A549 (cell line): ENCODE results near the gene MRPS31. TPM values are rescaled to one million over a fixed set of nuclear protein-coding genes. Genes with fewer than 3 reads are reported as not detected.

Experiments
- ATAC-seq, 2 experiments: fragments of 200-7000 bp in 1 of 2; fragments of >200 bp in 1 of 2; cut with Nextera tagmentation in 1 of 2; cut with Tn5 transposase in 1 of 2; 3 replicates each; pipeline versions ENCODE4 v1.8.0 to v1.9.1; 2018 to 2020; ENCODE audit warnings: mild to moderate bottlenecking in 1 of 2, moderate library complexity in 1 of 2
- CTCF ChIA-PET: fragments of 300-600 bp; sonication (Branson Sonifier 250); formaldehyde crosslinking; extraction: SDS; loops from one replicate; lab custom pipeline; 2021; ENCODE audit warnings: antibody characterized with exemption, inconsistent platforms; lab: Yijun Ruan, JAX
- POLR2A ChIA-PET: fragments of 350-600 bp; formaldehyde crosslinking; extraction: SDS; loops from one replicate; lab custom pipeline; 2021; ENCODE audit warnings: antibody characterized with exemption, inconsistent platforms; lab: Yijun Ruan, JAX
- DNase-seq, 2 experiments: peaks; one replicate each; pipeline versions ENCODE4 v3.0.0 to v3.0.0-alpha.2; 2011 to 2016; ENCODE audit warnings: low read depth in 1 of 2, low spot score in 1 of 2
- FAIRE-seq: peaks from 2 replicates; lab custom pipeline; 2011; peaks lifted over from hg19 to GRCh38; lab: Jason Lieb, UNC
- H3K27ac ChIP-seq, 2 experiments: fragments of >200 bp; sonication (Bioruptor Twin); formaldehyde crosslinking; 3 replicates each; pipeline ENCODE4 v1.5.1; 2016 to 2017
- H3K4me1 ChIP-seq: fragments of >200 bp; sonication (Bioruptor Twin); formaldehyde crosslinking; 3 replicates; pipeline ENCODE4 v1.6.1; 2016
- H3K4me2 ChIP-seq: fragments of >200 bp; sonication (Bioruptor Twin); formaldehyde crosslinking; 3 replicates; pipeline ENCODE4 v1.6.1; 2016
- H3K4me3 ChIP-seq: fragments of >200 bp; sonication (Bioruptor Twin); formaldehyde crosslinking; 3 replicates; pipeline ENCODE4 v1.5.1; 2016
- H3K9me3 ChIP-seq: fragments of >200 bp; sonication (Bioruptor Twin); formaldehyde crosslinking; 3 replicates; pipeline ENCODE4 v1.6.1; 2016
- CBX8 ChIP-seq: fragments of 200-600 bp; sonication (generic); IDR thresholded peaks from 2 replicates; pipeline ENCODE4 v1.6.1; 2016
- EP300 ChIP-seq, 2 experiments: fragments of >200 bp; sonication (Bioruptor Twin); formaldehyde crosslinking; IDR thresholded peaks; 2 replicates in 1 of 2; 3 replicates in 1 of 2; pipeline ENCODE4 v1.6.1; 2016 to 2017
- FOSB ChIP-seq: fragments of 250-450 bp; sonication (Bioruptor Pico); IDR thresholded peaks from 2 replicates; pipeline ENCODE4 v1.5.0; 2020; ENCODE audit warnings: mild to moderate bottlenecking, moderate library complexity
- FOSL2 ChIP-seq, 2 experiments: fragments of 450-650 bp in 1 of 2; fragments of >200 bp in 1 of 2; sonication (Bioruptor Twin) in 1 of 2; formaldehyde crosslinking; IDR thresholded peaks; 2 replicates each; pipeline versions ENCODE4 v1.5.0 to v1.6.1; 2016 to 2020; ENCODE audit warnings: mild to moderate bottlenecking in 1 of 2, moderate library complexity in 1 of 2
- GATA3 ChIP-seq: IDR thresholded peaks from 2 replicates; pipeline ENCODE4 v1.6.1; 2012; ENCODE audit warnings: borderline replicate concordance
- HES2 ChIP-seq: fragments of >200 bp; sonication (Bioruptor Twin); formaldehyde crosslinking; IDR thresholded peaks from 2 replicates; pipeline ENCODE4 v1.6.1; 2016
- KDM5A ChIP-seq: fragments of 200-600 bp; sonication (generic); IDR thresholded peaks from 2 replicates; pipeline ENCODE4 v1.6.1; 2016; ENCODE audit warnings: antibody characterized with exemption, mild to moderate bottlenecking
- MAFK ChIP-seq: fragments of 450-650 bp; IDR thresholded peaks from 2 replicates; pipeline ENCODE4 v1.6.1; 2014; ENCODE audit not compliant: partially characterized antibody
- NPAS2 ChIP-seq: fragments of 250-450 bp; sonication (Bioruptor Pico); IDR thresholded peaks from 2 replicates; pipeline ENCODE4 v1.8.0; 2022; ENCODE audit warnings: mild to moderate bottlenecking, moderate library complexity, borderline replicate concordance
- PBX3 ChIP-seq: IDR thresholded peaks from 2 replicates; pipeline ENCODE4 v1.6.1; 2012
- PHF8 ChIP-seq: fragments of 200-600 bp; sonication (generic); IDR thresholded peaks from 2 replicates; pipeline ENCODE4 v1.6.1; 2016; ENCODE audit warnings: low read depth, mild to moderate bottlenecking, antibody characterized with exemption, moderate library complexity, borderline replicate concordance
- POLR2A ChIP-seq: IDR thresholded peaks from 2 replicates; pipeline ENCODE4 v1.6.1; 2012; ENCODE audit warnings: mild to moderate bottlenecking, low read length
- RARB ChIP-seq: fragments of 250-450 bp; sonication (Bioruptor Pico); IDR thresholded peaks from 2 replicates; pipeline ENCODE4 v1.8.0; 2021; ENCODE audit warnings: mild to moderate bottlenecking, moderate library complexity
- ZC3H11A ChIP-seq: fragments of 450-650 bp; IDR thresholded peaks from 2 replicates; pipeline ENCODE4 v1.6.1; 2014; ENCODE audit warnings: antibody characterized with exemption, mild to moderate bottlenecking
- ZNF302 ChIP-seq: fragments of 250-450 bp; sonication (Bioruptor Pico); IDR thresholded peaks from 2 replicates; pipeline ENCODE4 v1.9.0; 2021; ENCODE audit warnings: inconsistent platforms, mild to moderate bottlenecking, moderate library complexity
- WGBS: methylation state at CpG from one replicate; pipeline ENCODE4 v1.1.6; 2017; ENCODE audit errors: missing lambda C conversion rate; 5-methylcytosine and 5-hydroxymethylcytosine counted together
- polyA plus RNA-seq, 4 experiments: library from polyadenylated mRNA; depleted of rRNA in 3 of 4; stranded (reverse); fragments of >200 nt; fragmentation: RNase III in 1 of 4; extraction: RNeasy Plus Mini Kit Qiagen cat#74134 plus additional on column Dnase treatment in 1 of 4; gene quantifications; 2 replicates in 3 of 4; 3 replicates in 1 of 4; pipeline ENCODE4 v1.2.3, GENCODE V29; 2011 to 2017
- TF ChIP-seq, protein P1 (sequence below): fragments of >200 bp; sonication (Bioruptor Twin); formaldehyde crosslinking; IDR thresholded peaks from 3 replicates; pipeline ENCODE4 v1.5.1; 2016
- TF ChIP-seq, protein P2 (sequence below): fragments of 250-450 bp; sonication (Bioruptor Pico); IDR thresholded peaks from 2 replicates; pipeline ENCODE4 v1.5.0; 2021; ENCODE audit warnings: mild to moderate bottlenecking, moderate library complexity, borderline replicate concordance
- TF ChIP-seq, protein P3 (sequence below): fragments of 250-450 bp; sonication (Bioruptor Pico); IDR thresholded peaks from 2 replicates; pipeline ENCODE4 v1.5.0; 2020; ENCODE audit warnings: low read depth, mild to moderate bottlenecking, moderate library complexity

MRPS31 gene
- polyA plus RNA-seq, 2 of the 4 experiments (the other 2 are of a cell fraction) = 14.2 to 30.3 TPM

GRCh38 chr13:40803316-40803715 lies 32.3 kb upstream of the MRPS31 start:
- Histone ChIP-seq H3K9me3 (no peaks in the 10 kb centered on the region), H3K4me2 (no peak overlapping the region), H3K4me3 (no peak overlapping the region), H3K4me1 (no peaks in the 10 kb centered on the region), H3K27ac (no peak overlapping the region)
- TF ChIP-seq KDM5A (no peak), PHF8 (no peak), NPAS2 (CRISPR knock-in tag) (no peak), FOSL2 (IDR thresholded peaks at IDR 0.05) (no peak), FOSL2 (CRISPR knock-in tag; IDR thresholded peaks at IDR 0.05) (no peak), POLR2A (no peak), HES2 (no peak), MAFK (no peak)
- TF ChIP-seq, protein P1, sequence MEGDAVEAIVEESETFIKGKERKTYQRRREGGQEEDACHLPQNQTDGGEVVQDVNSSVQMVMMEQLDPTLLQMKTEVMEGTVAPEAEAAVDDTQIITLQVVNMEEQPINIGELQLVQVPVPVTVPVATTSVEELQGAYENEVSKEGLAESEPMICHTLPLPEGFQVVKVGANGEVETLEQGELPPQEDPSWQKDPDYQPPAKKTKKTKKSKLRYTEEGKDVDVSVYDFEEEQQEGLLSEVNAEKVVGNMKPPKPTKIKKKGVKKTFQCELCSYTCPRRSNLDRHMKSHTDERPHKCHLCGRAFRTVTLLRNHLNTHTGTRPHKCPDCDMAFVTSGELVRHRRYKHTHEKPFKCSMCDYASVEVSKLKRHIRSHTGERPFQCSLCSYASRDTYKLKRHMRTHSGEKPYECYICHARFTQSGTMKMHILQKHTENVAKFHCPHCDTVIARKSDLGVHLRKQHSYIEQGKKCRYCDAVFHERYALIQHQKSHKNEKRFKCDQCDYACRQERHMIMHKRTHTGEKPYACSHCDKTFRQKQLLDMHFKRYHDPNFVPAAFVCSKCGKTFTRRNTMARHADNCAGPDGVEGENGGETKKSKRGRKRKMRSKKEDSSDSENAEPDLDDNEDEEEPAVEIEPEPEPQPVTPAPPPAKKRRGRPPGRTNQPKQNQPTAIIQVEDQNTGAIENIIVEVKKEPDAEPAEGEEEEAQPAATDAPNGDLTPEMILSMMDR = no peak
- TF ChIP-seq, protein P2, sequence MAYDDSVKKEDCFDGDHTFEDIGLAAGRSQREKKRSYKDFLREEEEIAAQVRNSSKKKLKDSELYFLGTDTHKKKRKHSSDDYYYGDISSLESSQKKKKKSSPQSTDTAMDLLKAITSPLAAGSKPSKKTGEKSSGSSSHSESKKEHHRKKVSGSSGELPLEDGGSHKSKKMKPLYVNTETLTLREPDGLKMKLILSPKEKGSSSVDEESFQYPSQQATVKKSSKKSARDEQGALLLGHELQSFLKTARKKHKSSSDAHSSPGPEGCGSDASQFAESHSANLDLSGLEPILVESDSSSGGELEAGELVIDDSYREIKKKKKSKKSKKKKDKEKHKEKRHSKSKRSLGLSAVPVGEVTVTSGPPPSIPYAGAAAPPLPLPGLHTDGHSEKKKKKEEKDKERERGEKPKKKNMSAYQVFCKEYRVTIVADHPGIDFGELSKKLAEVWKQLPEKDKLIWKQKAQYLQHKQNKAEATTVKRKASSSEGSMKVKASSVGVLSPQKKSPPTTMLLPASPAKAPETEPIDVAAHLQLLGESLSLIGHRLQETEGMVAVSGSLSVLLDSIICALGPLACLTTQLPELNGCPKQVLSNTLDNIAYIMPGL (CRISPR knock-in tag) = no peak
- 85% methylated on average over 4 of the region's 5 CpGs for WGBS
- POLR2A ChIA-PET = no interaction called here
- FAIRE-seq (no peak), DNase-seq (no peak), ATAC-seq (no peak)
- CTCF ChIA-PET = no interaction called here

DNA sequence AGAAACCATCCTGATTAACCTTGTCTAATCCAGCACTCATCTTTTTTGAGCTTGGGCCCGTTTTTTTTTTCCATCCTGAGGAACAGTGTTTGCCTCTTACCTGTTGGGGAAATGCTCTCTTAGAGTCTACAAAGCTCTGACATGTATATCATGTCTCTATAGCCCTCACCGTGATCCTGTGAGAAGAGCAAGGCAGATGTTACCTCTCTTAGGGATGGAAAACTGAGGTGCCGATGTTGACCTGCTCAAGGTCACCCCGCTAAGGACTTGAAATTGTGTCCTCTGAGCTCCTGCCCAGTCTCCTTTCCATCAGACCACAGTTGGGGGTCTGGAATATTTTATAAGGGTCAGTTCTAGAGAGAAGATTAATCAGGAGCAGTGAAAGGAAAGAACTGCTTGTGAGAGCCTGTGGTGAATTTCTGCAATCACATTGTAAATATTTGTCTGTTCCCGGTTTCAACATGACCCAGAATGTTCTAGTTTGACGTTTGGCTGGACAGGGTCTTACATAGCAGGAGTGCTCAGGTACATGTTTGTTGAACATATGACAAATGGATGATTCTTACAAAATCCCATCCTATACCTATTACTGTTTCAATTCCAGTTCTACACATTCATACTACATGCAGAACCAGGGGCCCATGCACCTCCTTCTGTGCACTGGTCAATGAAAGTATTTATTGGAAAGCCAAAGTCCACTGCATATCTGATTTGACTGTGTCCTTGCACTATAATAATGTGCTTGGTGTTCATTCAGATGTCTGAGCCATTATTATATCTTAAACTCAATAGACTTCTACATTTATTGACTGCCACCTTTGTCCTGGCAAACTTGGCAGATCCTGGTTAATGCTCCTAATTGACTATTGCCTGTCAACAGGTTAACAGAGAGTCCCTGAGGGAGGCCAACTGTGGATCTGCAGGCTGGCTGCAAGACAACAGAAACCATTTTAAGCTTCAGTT lies 30.5 kb upstream of the MRPS31 start:
- Histone ChIP-seq H3K9me3 (no peaks in the 10 kb centered on the region), H3K4me3 (no peak overlapping the region)
- FAIRE-seq (no peak), ATAC-seq (no peak)
- TF ChIP-seq CBX8 (no peak), ZNF302 (no peak), ZC3H11A (no peak), FOSL2 (IDR thresholded peaks at IDR 0.05) (no peak), FOSL2 (CRISPR knock-in tag; IDR thresholded peaks at IDR 0.05) (no peak)
- TF ChIP-seq, protein P3, sequence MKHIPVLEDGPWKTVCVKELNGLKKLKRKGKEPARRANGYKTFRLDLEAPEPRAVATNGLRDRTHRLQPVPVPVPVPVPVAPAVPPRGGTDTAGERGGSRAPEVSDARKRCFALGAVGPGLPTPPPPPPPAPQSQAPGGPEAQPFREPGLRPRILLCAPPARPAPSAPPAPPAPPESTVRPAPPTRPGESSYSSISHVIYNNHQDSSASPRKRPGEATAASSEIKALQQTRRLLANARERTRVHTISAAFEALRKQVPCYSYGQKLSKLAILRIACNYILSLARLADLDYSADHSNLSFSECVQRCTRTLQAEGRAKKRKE (CRISPR knock-in tag) = no peak
- TF ChIP-seq, all 56 proteins: peak for 0
- ChIA-PET CTCF (interaction anchor here (1.7 kb wide), 1 partner anchor 12 kb away, joined by 4 read pairs; the partner anchor contains the start of gene SLC25A15), POLR2A (no interaction called here)
- H3K4me2 ChIP-seq = no peak overlapping the region
- H3K27ac ChIP-seq = no peak overlapping the region
- no peaks in the 10 kb centered on the region for H3K4me1 ChIP-seq
- DNase-seq = no peak
- WGBS = 77% methylated on average over 6 of the region's 6 CpGs

DNA sequence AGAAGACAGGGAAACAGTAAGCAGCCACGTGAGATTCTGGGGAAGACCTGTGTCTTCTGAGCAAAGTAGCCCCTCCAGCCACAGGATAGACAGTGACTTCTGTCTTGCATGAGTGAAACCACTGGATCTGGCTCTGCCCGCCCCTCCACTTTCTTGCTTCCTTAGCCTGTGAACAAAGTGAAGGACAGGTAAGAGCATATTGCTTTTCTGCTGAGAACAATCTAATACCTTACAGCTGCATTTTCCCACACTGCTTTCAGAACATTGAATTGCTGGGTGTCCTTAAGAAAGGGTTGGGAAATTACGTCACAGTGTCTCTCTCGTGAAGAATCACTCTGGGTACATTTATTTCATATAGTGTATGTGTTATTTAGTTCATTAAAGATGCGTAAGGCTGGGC lies 29.6 kb upstream of the MRPS31 start:
- FAIRE-seq = no peak
- Histone ChIP-seq H3K4me2 (no peak overlapping the region), H3K27ac (no peak overlapping the region), H3K9me3 (no peaks in the 10 kb centered on the region), H3K4me3 (no peak overlapping the region), H3K4me1 (no peaks in the 10 kb centered on the region)
- no peak for DNase-seq
- 74% methylated on average over 5 of the region's 5 CpGs for WGBS
- ATAC-seq = no peak
- TF ChIP-seq GATA3 (no peak), FOSB (CRISPR knock-in tag) (no peak), RARB (no peak), CBX8 (no peak), PBX3 (no peak), KDM5A (no peak), ZC3H11A (no peak), EP300 (IDR thresholded peaks at IDR 0.05) (no peak), NPAS2 (CRISPR knock-in tag) (no peak), HES2 (no peak)
- ChIA-PET CTCF (interaction anchor here (1.7 kb wide), 1 partner anchor 11 kb away, joined by 4 read pairs; the partner anchor contains the start of gene SLC25A15), POLR2A (no interaction called here)
